Large intestine (tissue), 3 donors: ENCODE measurements around the gene TRAPPC3. TPM values are rescaled to one million over a fixed set of nuclear protein-coding genes. Genes with fewer than 3 reads are reported as not detected.

Experiments
- DNase-seq, 2 donors: peaks; one replicate each; pipeline versions ENCODE4 v3.0.0 to v3.0.0-alpha.2; 2013
- H3K27ac ChIP-seq: one replicate; pipeline ENCODE4 v1.5.1; 2013; ENCODE audit warnings: low read length
- H3K27me3 ChIP-seq: 2 replicates; pipeline ENCODE4 v1.6.1; 2013; ENCODE audit warnings: low read length; ENCODE audit not compliant: control insufficient read depth, insufficient read depth
- H3K36me3 ChIP-seq: 2 replicates; pipeline ENCODE4 v1.6.1; 2013; ENCODE audit warnings: low read length; ENCODE audit not compliant: control insufficient read depth, insufficient read depth
- H3K4me1 ChIP-seq: one replicate; pipeline ENCODE4 v1.6.1; 2013; ENCODE audit warnings: low read length; ENCODE audit not compliant: control insufficient read depth, insufficient read depth
- H3K4me3 ChIP-seq: one replicate; pipeline ENCODE4 v1.5.1; 2013; ENCODE audit warnings: low read length
- H3K9me3 ChIP-seq: one replicate; pipeline ENCODE4 v1.6.1; 2013; ENCODE audit warnings: mild to moderate bottlenecking, low read depth, low read length, moderate library complexity; ENCODE audit not compliant: control insufficient read depth
- WGBS: methylation state at CpG from one replicate; pipeline ENCODE4 v1.1.5; 2013; ENCODE audit warnings: low lambda C conversion rate; ENCODE audit not compliant: insufficient coverage; 5-methylcytosine and 5-hydroxymethylcytosine counted together
- polyA plus RNA-seq: library from polyadenylated mRNA; unstranded; fragments of 120-200 nt; gene quantifications from one replicate; pipeline ENCODE4 v1.2.1, GENCODE V29; 2013

TRAPPC3 gene
- polyA plus RNA-seq, 1 donor: 65.2 TPM

- no peaks in the 10 kb centered on the region for H3K9me3 ChIP-seq
- no CpG with 5 or more reads among the region's 15 CpGs for WGBS
- H3K4me3 ChIP-seq: no peak overlapping the region
- peaks cover 19% of the 10 kb centered on the region for H3K36me3 ChIP-seq
- no peak for DNase-seq
- no peak overlapping the region for H3K27ac ChIP-seq
- no peaks in the 10 kb centered on the region for H3K4me1 ChIP-seq
- no peaks in the 10 kb centered on the region for H3K27me3 ChIP-seq
Measured at GRCh38 chr1:36166938-36167905, 17.9 kb upstream of the TRAPPC3 start.

DNA sequence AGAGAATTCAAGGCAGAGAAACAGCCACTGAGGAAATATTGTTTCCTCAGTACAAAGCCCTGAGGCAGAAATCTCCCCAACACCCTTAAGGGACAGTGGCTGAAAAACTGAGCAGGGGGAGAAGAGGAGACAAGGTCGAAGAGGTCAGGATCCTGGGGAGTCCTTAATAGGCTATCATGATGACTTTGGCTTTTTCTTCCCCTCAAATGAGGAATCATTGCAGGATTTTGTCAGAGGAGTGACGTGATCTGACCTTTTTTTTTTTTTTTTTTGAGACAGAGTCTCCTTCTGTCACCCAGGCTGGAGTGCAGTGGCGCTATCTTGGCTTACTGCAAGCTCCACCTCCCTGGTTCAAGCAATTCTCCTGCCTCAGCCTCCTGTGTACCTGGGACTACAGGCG, 16.9 kb upstream of the TRAPPC3 start:
- DNase-seq: no peak
- Histone ChIP-seq H3K27ac (no peak overlapping the region), H3K27me3 (no peaks in the 10 kb centered on the region), H3K4me3 (no peak overlapping the region), H3K9me3 (no peaks in the 10 kb centered on the region), H3K36me3 (peaks cover 9% of the 10 kb centered on the region), H3K4me1 (peaks cover 6% of the 10 kb centered on the region)
- WGBS: 100% methylated on average over 1 of the region's 4 CpGs

DNA sequence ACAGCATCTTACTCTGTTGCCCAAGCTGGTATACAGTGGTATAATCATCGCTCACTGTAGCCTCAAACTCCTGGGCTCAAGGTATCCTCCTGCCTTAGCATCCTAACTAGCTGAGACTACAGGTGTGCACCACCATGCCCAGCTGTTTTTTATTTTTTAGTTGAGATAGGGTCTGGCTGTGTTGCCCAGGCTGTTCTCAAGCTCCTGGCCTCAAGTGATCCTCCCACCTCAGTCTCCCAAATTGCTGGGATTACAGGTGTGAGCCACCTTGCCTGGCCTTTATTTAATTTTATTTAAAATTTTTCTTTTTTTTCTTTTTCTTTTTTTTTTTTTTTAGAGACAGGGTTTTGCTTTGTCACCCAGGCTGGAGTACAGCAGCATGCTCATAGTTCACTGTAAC, 15.9 kb upstream of the TRAPPC3 start:
- Histone ChIP-seq H3K27me3 (no peaks in the 10 kb centered on the region), H3K36me3 (peaks cover 1% of the 10 kb centered on the region), H3K4me1 (peaks cover 12% of the 10 kb centered on the region), H3K9me3 (no peaks in the 10 kb centered on the region), H3K27ac (no peak overlapping the region), H3K4me3 (no peak overlapping the region)
- DNase-seq: no peak
- 67% methylated on average over 1 of the region's 1 CpG for WGBS

DNA sequence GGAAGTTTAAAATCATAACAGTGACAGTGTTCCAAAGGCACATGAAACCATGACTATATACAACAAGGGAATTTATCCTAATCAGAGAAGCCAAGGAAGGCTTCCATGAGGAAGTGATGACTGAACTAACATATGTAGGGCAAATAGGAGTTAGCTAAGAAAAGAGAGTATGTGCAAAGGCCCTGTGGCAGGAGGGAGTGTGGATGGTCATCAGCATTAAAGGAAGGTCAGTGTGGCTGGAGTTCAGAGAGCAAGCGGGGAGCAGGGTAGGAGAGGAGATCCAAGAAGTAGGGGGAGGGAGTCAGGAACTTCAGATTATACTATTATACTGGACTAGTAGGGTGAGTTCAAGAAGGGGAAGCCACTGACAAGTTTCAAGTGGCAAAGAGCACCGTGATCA, 15.1 kb upstream of the TRAPPC3 start:
- Histone ChIP-seq H3K4me3 (no peak overlapping the region), H3K4me1 (peaks cover 12% of the 10 kb centered on the region), H3K27ac (no peak overlapping the region), H3K9me3 (no peaks in the 10 kb centered on the region), H3K36me3 (no peaks in the 10 kb centered on the region), H3K27me3 (no peaks in the 10 kb centered on the region)
- no peak for DNase-seq
- WGBS: 100% methylated on average over 1 of the region's 2 CpGs

- no peaks in the 10 kb centered on the region for H3K27me3 ChIP-seq
- no peak overlapping the region for H3K27ac ChIP-seq
- no peaks in the 10 kb centered on the region for H3K9me3 ChIP-seq
- no peaks in the 10 kb centered on the region for H3K36me3 ChIP-seq
- peaks cover 12% of the 10 kb centered on the region for H3K4me1 ChIP-seq
- DNase-seq: no peak
- H3K4me3 ChIP-seq: no peak overlapping the region
Measured at GRCh38 chr1:36163426-36163825, 14.1 kb upstream of the TRAPPC3 start.

- no CpG with 5 or more reads among the region's 1 CpG for WGBS
- DNase-seq: no peak
- no peaks in the 10 kb centered on the region for H3K9me3 ChIP-seq
- H3K27ac ChIP-seq: no peak overlapping the region
- no peaks in the 10 kb centered on the region for H3K36me3 ChIP-seq
- no peak overlapping the region for H3K4me3 ChIP-seq
- peaks cover 19% of the 10 kb centered on the region for H3K4me1 ChIP-seq
- no peaks in the 10 kb centered on the region for H3K27me3 ChIP-seq
Measured at GRCh38 chr1:36162680-36163239, 13.5 kb upstream of the TRAPPC3 start.

GRCh38 chr1:36161641-36162531, 12.6 kb upstream of the TRAPPC3 start:
- Histone ChIP-seq H3K4me3 (no peak overlapping the region), H3K27me3 (no peaks in the 10 kb centered on the region), H3K4me1 (peaks cover 22% of the 10 kb centered on the region), H3K36me3 (no peaks in the 10 kb centered on the region), H3K27ac (no peak overlapping the region), H3K9me3 (no peaks in the 10 kb centered on the region)
- WGBS: no CpG with 5 or more reads among the region's 14 CpGs
- DNase-seq: peak in 1 of 2 donors; percentile 51

- WGBS: no CpG with 5 or more reads among the region's 12 CpGs
- Histone ChIP-seq H3K27ac (peak overlapping the region; percentile 46), H3K27me3 (no peaks in the 10 kb centered on the region), H3K4me1 (peaks cover 22% of the 10 kb centered on the region), H3K4me3 (peak overlapping the region; percentile 11), H3K9me3 (no peaks in the 10 kb centered on the region), H3K36me3 (no peaks in the 10 kb centered on the region)
- DNase-seq: peak in 1 of 2 donors; percentile 56
Measured at GRCh38 chr1:36160949-36161485, 11.7 kb upstream of the TRAPPC3 start.

GRCh38 chr1:36160388-36160948, 11.2 kb upstream of the TRAPPC3 start:
- H3K27ac ChIP-seq: peak overlapping the region; percentile 46
- peak overlapping the region; percentile 11 for H3K4me3 ChIP-seq
- H3K4me1 ChIP-seq: peaks cover 22% of the 10 kb centered on the region
- H3K9me3 ChIP-seq: no peaks in the 10 kb centered on the region
- WGBS: no CpG with 5 or more reads among the region's 4 CpGs
- no peak for DNase-seq
- no peaks in the 10 kb centered on the region for H3K27me3 ChIP-seq
- H3K36me3 ChIP-seq: no peaks in the 10 kb centered on the region
